Activated CD4-positive, alpha-beta memory T cell treated with anti-CD3 and anti-CD28 coated beads for 36 hours (primary cell): ENCODE measurements around the gene PDK1. TPM values are rescaled to one million over a fixed set of nuclear protein-coding genes. Genes with fewer than 3 reads are reported as not detected.
A peak's percentile ranks its signal among the peaks of the same experiment; 100 is the strongest.

Experiments used
- CTCF ChIA-PET: fragments of 350-600 bp; sonication (Branson Sonifier 250); formaldehyde crosslinking; loops from one replicate; lab custom pipeline; 2021; ENCODE audit warnings: antibody characterized with exemption, inconsistent platforms; lab: Charles Lee
- POLR2A ChIA-PET: fragments of 350-600 bp; sonication (Branson Sonifier 250); formaldehyde crosslinking; loops from one replicate; lab custom pipeline; 2021; ENCODE audit warnings: antibody characterized with exemption; lab: Charles Lee
- DNase-seq: peaks from one replicate; pipeline ENCODE4 v3.0.0-alpha.2; 2020
- H3K27ac Mint-ChIP-seq: one replicate; pipeline ENCODE4 v1.8.0; 2021; ENCODE audit warnings: mixed read lengths
- H3K27me3 Mint-ChIP-seq: one replicate; pipeline ENCODE4 v1.8.0; 2021; ENCODE audit warnings: mixed read lengths
- H3K36me3 Mint-ChIP-seq: one replicate; pipeline ENCODE4 v1.8.0; 2021; ENCODE audit warnings: mixed read lengths
- H3K4me1 Mint-ChIP-seq: one replicate; pipeline ENCODE4 v1.8.0; 2021; ENCODE audit warnings: low read depth, mixed read lengths
- H3K4me3 Mint-ChIP-seq: one replicate; pipeline ENCODE4 v1.8.0; 2021; ENCODE audit warnings: mild to moderate bottlenecking, mixed read lengths
- H3K9me3 Mint-ChIP-seq: one replicate; pipeline ENCODE4 v1.8.0; 2021; ENCODE audit warnings: mixed read lengths
- intact Hi-C: fragments of 100-400 bp; cut with micrococcal nuclease; formaldehyde crosslinking; loops from one replicate; pipeline ENCODE4 v1.15.1; 2023
- total RNA-seq, 2 experiments: library from RNA; stranded (reverse); gene quantifications; one replicate each; pipeline ENCODE4 v1.2.3, GENCODE V29; 2021

Gene PDK1
- total RNA-seq, 2 experiments from 2014 or later = 24.7 to 31.6 TPM

DNA sequence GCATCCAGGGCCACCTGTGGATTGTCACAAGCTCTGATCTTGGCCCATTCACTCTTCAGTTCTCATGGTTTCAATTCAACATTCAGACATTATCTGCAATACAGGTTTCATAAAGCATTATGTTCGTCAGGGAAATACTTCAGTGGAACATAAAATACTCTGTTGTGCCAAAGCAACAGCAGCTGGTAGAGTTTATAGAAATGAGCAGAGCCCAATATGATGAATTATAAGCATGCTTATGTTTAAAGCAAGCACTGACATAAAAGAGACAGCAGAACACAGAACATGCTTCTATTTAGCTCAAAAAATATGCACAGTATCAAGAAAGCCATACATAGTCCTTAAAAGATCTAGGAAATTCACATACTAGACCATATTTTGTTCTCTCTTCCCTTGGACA is 71.3 kb downstream of the PDK1 start:
- CTCF ChIA-PET = no interaction called here
- H3K4me1 Mint-ChIP-seq = no peaks in the 10 kb centered on the region
- H3K27ac Mint-ChIP-seq = no peak overlapping the region
- no peak for DNase-seq
- H3K27me3 Mint-ChIP-seq = no peaks in the 10 kb centered on the region
- no peak overlapping the region for H3K4me3 Mint-ChIP-seq
- peaks cover 20% of the 10 kb centered on the region for H3K36me3 Mint-ChIP-seq
- POLR2A ChIA-PET = no interaction called here
- intact Hi-C loops = no loop called here
- H3K9me3 Mint-ChIP-seq = no peaks in the 10 kb centered on the region

GRCh38 chr2:172628085-172628484 is 72.2 kb downstream of the PDK1 start:
- intact Hi-C loops = no loop called here
- ChIA-PET CTCF (no interaction called here), POLR2A (no interaction called here)
- Mint-ChIP-seq H3K9me3 (no peaks in the 10 kb centered on the region), H3K27ac (no peak overlapping the region), H3K27me3 (no peaks in the 10 kb centered on the region), H3K4me1 (no peaks in the 10 kb centered on the region), H3K36me3 (peaks cover 20% of the 10 kb centered on the region), H3K4me3 (no peak overlapping the region)
- no peak for DNase-seq

DNA sequence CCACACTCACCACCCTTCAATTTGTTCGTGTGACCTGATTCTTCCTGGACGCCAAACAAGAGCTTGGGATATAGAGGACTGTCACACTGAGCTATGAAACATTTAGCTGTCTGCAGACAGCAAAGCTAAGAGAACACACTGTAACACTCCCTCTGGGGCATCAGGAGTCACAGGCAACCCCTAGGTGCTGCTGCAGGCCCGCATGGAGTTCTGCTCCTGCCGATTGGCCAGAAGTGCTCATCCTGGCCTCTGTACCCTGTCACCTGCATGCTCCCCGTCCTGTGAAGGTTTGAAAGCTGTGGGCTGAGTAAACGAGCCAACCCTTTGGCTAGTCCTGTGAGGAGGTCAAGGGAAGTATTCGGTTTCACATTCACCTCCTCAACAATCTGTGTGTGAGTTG is 73.7 kb downstream of the PDK1 start:
- H3K4me1 Mint-ChIP-seq = no peaks in the 10 kb centered on the region
- H3K4me3 Mint-ChIP-seq = no peak overlapping the region
- no peak for DNase-seq
- intact Hi-C loops = no loop called here
- H3K27ac Mint-ChIP-seq = no peak overlapping the region
- H3K36me3 Mint-ChIP-seq = peaks cover 12% of the 10 kb centered on the region
- no peaks in the 10 kb centered on the region for H3K27me3 Mint-ChIP-seq
- POLR2A ChIA-PET = no interaction called here
- no peaks in the 10 kb centered on the region for H3K9me3 Mint-ChIP-seq
- CTCF ChIA-PET = no interaction called here

DNA sequence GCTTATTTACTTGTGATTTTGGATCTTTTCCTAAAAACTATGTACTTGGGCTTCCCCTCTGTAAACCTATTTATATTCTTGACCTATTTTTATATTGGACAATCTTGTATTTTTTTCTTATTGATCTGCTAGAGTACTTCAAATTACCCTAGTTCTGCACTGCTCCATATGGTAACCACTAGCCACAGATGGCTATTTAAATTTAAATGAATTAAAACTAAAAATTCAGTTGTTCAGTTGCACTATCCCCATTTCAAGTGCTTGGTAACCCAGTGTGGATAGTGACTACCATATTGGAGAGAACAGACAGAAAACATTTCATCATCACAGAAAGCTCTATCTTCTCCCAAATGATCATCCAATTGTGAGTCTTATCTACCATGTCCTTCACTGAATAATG is 74.3 kb downstream of the PDK1 start:
- Mint-ChIP-seq H3K4me3 (no peak overlapping the region), H3K9me3 (no peaks in the 10 kb centered on the region), H3K36me3 (peaks cover 12% of the 10 kb centered on the region), H3K27me3 (no peaks in the 10 kb centered on the region), H3K4me1 (no peaks in the 10 kb centered on the region), H3K27ac (no peak overlapping the region)
- intact Hi-C loops = no loop called here
- ChIA-PET POLR2A (no interaction called here), CTCF (no interaction called here)
- DNase-seq = no peak

DNA sequence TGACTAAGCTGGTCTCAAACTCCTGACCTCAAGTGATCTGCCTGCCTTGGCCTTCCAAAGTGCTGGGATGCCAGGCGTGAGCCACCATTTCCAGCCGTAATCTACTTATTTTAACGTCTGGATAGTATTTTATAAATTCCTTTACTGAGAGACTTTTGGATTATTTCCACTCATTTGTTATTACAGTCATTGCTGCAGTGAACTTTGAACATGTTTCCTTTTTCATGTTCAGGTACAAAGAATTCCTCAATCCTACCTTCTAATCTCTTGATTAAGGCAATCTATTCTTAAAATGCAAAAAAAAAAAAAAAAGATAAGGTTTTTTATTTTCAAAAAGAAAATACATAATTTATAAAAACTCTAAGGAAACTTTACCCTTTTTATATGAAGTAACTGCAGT is 78.6 kb downstream of the PDK1 start:
- H3K36me3 Mint-ChIP-seq = peaks cover 2% of the 10 kb centered on the region
- no peak for DNase-seq
- no peaks in the 10 kb centered on the region for H3K9me3 Mint-ChIP-seq
- H3K4me3 Mint-ChIP-seq = no peak overlapping the region
- POLR2A ChIA-PET = no interaction called here
- H3K27me3 Mint-ChIP-seq = peaks cover 1% of the 10 kb centered on the region
- intact Hi-C loops = no loop called here
- CTCF ChIA-PET = no interaction called here
- no peak overlapping the region for H3K27ac Mint-ChIP-seq
- H3K4me1 Mint-ChIP-seq = no peaks in the 10 kb centered on the region

GRCh38 chr2:172635548-172635947 is 79.7 kb downstream of the PDK1 start:
- intact Hi-C loops = no loop called here
- Mint-ChIP-seq H3K4me3 (no peak overlapping the region), H3K27me3 (peaks cover 1% of the 10 kb centered on the region), H3K36me3 (no peaks in the 10 kb centered on the region), H3K27ac (no peak overlapping the region), H3K4me1 (peaks cover 4% of the 10 kb centered on the region), H3K9me3 (no peaks in the 10 kb centered on the region)
- no peak for DNase-seq
- POLR2A ChIA-PET = no interaction called here
- CTCF ChIA-PET = no interaction called here

DNA sequence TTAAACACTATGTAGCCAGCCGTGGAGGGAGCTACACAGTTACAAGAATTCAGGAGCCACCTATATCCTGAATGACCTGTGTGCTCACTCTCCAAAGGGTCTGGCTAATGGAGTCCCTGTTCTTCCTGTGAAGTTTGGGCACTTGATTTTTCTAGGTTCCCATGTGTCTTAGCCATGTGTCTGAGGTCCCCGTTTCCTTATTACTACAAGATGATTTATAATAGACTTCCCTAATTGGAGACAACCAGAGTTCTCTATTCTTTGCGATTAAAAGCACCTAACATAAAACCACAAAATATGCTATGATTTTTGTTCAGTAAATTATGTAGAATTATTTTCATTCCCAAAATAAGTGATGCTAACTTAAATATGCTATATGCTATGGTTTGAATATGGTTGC is 83.4 kb downstream of the PDK1 start:
- no peaks in the 10 kb centered on the region for H3K36me3 Mint-ChIP-seq
- no peak for DNase-seq
- peaks cover 5% of the 10 kb centered on the region for H3K27me3 Mint-ChIP-seq
- H3K4me3 Mint-ChIP-seq = no peak overlapping the region
- no peak overlapping the region for H3K27ac Mint-ChIP-seq
- H3K9me3 Mint-ChIP-seq = no peaks in the 10 kb centered on the region
- H3K4me1 Mint-ChIP-seq = peaks cover 4% of the 10 kb centered on the region
- CTCF ChIA-PET = no interaction called here
- POLR2A ChIA-PET = no interaction called here
- intact Hi-C loops = no loop called here

- intact Hi-C loops = no loop called here
- H3K27me3 Mint-ChIP-seq = peaks cover 5% of the 10 kb centered on the region
- H3K4me1 Mint-ChIP-seq = peaks cover 4% of the 10 kb centered on the region
- POLR2A ChIA-PET = no interaction called here
- H3K36me3 Mint-ChIP-seq = no peaks in the 10 kb centered on the region
- no peak overlapping the region for H3K4me3 Mint-ChIP-seq
- H3K27ac Mint-ChIP-seq = no peak overlapping the region
- H3K9me3 Mint-ChIP-seq = no peaks in the 10 kb centered on the region
- peak; percentile 10 for DNase-seq
- CTCF ChIA-PET = no interaction called here
Observed at GRCh38 chr2:172639823-172640222, 83.9 kb downstream of the PDK1 start.

- ChIA-PET POLR2A (no interaction called here), CTCF (no interaction called here)
- no peak for DNase-seq
- H3K27me3 Mint-ChIP-seq = peaks cover 5% of the 10 kb centered on the region
- H3K4me1 Mint-ChIP-seq = peaks cover 4% of the 10 kb centered on the region
- H3K27ac Mint-ChIP-seq = no peak overlapping the region
- intact Hi-C loops = no loop called here
- no peaks in the 10 kb centered on the region for H3K36me3 Mint-ChIP-seq
- H3K9me3 Mint-ChIP-seq = no peaks in the 10 kb centered on the region
- H3K4me3 Mint-ChIP-seq = no peak overlapping the region
Observed at GRCh38 chr2:172640389-172640788, 84.5 kb downstream of the PDK1 start.

DNA sequence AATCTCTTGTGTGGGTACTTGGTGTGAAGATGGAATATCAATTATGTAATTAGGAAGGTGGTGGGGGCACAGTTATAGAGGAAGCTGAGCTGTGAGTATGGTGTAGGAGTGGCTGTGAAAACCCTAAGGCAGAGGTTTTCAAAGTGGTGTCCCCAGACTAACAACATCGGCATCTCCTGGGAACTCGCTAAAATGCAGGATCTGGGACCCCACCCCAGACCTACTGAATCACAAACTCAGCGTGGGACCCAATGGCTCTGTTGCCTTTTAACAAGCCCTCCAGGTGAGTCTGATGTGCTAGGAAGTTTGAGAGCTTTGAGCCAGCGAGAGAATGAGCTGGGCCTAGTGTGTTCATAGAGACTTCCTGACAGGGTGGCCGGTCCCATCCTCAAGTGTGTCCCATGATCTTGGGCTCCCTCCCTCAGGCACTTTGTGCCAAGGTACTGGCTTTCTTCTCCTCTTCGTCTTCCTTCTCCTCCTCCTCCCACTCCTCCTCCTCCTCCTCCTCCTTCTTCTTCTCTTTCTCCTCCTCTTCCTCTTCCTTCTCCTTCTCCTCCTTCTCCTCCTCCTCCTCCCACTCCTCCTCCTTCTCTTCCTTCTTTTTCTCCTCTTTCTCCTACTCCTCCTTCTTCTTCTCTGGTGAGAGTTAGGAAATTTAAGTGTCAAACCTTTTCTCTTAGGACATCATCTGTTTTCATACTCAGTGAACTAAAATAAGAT is 86.6 kb downstream of the PDK1 start:
- intact Hi-C loops = no loop called here
- CTCF ChIA-PET = no interaction called here
- Mint-ChIP-seq H3K4me1 (peaks cover 4% of the 10 kb centered on the region), H3K36me3 (no peaks in the 10 kb centered on the region), H3K4me3 (no peak overlapping the region), H3K27me3 (peaks cover 6% of the 10 kb centered on the region), H3K9me3 (no peaks in the 10 kb centered on the region), H3K27ac (no peak overlapping the region)
- POLR2A ChIA-PET = no interaction called here
- no peak for DNase-seq

GRCh38 chr2:172643142-172643541 is 87.3 kb downstream of the PDK1 start:
- Mint-ChIP-seq H3K4me3 (no peak overlapping the region), H3K27me3 (peaks cover 12% of the 10 kb centered on the region), H3K4me1 (peaks cover 4% of the 10 kb centered on the region), H3K27ac (no peak overlapping the region), H3K36me3 (peaks cover 2% of the 10 kb centered on the region), H3K9me3 (no peaks in the 10 kb centered on the region)
- DNase-seq = peak; percentile 16
- CTCF ChIA-PET = no interaction called here
- POLR2A ChIA-PET = no interaction called here
- intact Hi-C loops = no loop called here

DNA sequence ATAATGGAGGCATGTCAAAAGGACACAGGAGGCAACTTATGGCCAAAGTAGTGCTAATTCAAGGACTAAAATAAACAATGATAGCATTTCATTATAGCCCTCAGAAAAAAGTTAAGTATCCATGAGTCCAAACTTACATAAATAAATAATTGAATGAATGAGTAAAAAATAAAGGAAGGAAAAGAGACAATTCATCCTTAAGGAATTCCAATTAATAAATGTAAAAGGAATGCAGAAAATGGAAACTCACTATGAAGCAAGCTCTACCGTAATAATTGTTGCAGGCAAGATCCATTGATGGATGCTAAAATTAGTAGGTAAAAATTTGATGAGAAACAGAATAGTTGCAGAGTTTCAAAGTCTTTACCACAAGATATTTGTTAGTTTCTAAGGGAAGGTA is 91.5 kb downstream of the PDK1 start:
- no peak overlapping the region for H3K4me3 Mint-ChIP-seq
- ChIA-PET POLR2A (no interaction called here), CTCF (no interaction called here)
- peaks cover 2% of the 10 kb centered on the region for H3K36me3 Mint-ChIP-seq
- DNase-seq = no peak
- H3K27ac Mint-ChIP-seq = no peak overlapping the region
- intact Hi-C loops = no loop called here
- H3K4me1 Mint-ChIP-seq = no peaks in the 10 kb centered on the region
- peaks cover 13% of the 10 kb centered on the region for H3K9me3 Mint-ChIP-seq
- peaks cover 14% of the 10 kb centered on the region for H3K27me3 Mint-ChIP-seq

DNA sequence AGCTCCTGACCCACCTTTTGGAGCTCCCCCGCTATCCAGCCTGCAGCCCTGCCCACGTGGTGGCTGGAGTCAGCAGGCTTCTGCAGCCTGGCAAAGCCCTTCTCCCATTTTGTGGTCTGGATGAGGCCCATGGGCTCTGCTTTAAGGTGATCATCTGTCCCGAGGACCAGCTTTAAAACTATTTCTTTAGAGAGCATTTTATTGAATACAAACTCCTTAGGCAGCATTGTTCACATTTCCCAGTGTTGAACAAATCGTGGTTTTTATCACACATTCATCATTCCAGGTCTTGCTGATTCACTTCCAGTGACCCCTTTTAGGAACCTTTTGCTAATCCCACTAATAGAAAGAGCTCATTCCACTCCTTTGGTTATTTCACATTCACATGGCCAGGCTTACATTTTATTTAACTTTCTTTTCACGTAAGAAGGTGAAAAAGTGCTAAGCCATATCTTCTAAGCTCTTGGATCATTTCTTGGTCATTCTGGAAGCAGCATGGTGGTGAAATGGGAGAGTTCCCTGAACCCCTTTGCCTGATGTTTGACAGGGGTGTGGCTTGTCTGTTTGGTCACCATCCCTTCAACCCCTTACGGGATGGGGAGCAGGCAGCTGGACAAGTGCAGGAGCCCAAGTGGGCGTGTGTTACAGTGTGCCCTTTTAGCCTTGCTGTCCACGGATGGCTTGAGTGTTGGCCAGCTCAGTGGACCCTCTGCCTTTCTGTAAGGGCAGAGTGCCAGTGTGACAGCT is 99.4 kb downstream of the PDK1 start:
- Mint-ChIP-seq H3K27me3 (peaks cover 4% of the 10 kb centered on the region), H3K4me1 (no peaks in the 10 kb centered on the region), H3K4me3 (no peak overlapping the region), H3K36me3 (peaks cover 1% of the 10 kb centered on the region), H3K27ac (no peak overlapping the region), H3K9me3 (peaks cover 37% of the 10 kb centered on the region)
- no peak for DNase-seq
- CTCF ChIA-PET = no interaction called here
- POLR2A ChIA-PET = no interaction called here
- intact Hi-C loops = no loop called here
